HCT116 (cell line): ENCODE results near the gene FCHSD2. TPM values are rescaled to one million over a fixed set of nuclear protein-coding genes. Genes with fewer than 3 reads are reported as not detected.
"Not testable (repeated sequence)": the region's sequence is repeated elsewhere in the genome, so short reads cannot be mapped to it uniquely, and the experiment has no call there.

ENCODE experiments used
- ATAC-seq: fragments of 200-7000 bp; cut with Tn5 transposase; 2 replicates; pipeline ENCODE4 v1.9.1; 2020; ENCODE audit warnings: mild to moderate bottlenecking, moderate library complexity
- BruUV-seq: library from RNA; stranded (reverse); fragments of 400-500 nt; replicated peaks from 2 replicates; lab custom pipeline; 2021; lab: Mats Ljungman, UMichigan
- CTCF ChIA-PET: fragments of 300-600 bp; sonication (Branson Sonifier 250); formaldehyde crosslinking; loops from one replicate; lab custom pipeline; 2021; ENCODE audit warnings: antibody characterized with exemption; lab: Charles Lee
- POLR2A ChIA-PET: fragments of 300-600, 350-600 bp; sonication (Branson Sonifier 250); formaldehyde crosslinking; loops from one replicate; lab custom pipeline; 2021; ENCODE audit warnings: antibody characterized with exemption; lab: Charles Lee
- RAD21 ChIA-PET, 2 experiments: fragments of 300-600 bp; sonication (Branson Sonifier 250); formaldehyde crosslinking; loops; one replicate each; lab custom pipeline; 2023; ENCODE audit warnings: low total read pairs in 2 of 2; ENCODE audit not compliant: uncharacterized antibody in 2 of 2, unreplicated experiment in 2 of 2, low non-redundant PET in 1 of 2; lab: Charles Lee
- DNase-seq: peaks from one replicate; pipeline ENCODE4 v3.0.0-alpha.2; 2010; ENCODE audit warnings: low read depth, low spot score
- H2AFZ ChIP-seq: fragments of 200-600 bp; shearing (Covaris generic), sonication (generic); 2 replicates; pipeline ENCODE4 v1.6.1; 2017; ENCODE audit warnings: low read depth, mixed run types, mixed read lengths, antibody characterized with exemption, low read length; ENCODE audit not compliant: poor library complexity, severe bottlenecking
- H3K27ac ChIP-seq: 2 replicates; pipeline ENCODE4 v1.5.1; 2012; ENCODE audit warnings: low read depth, low read length
- H3K27me3 ChIP-seq: fragments of 200-600 bp; sonication (generic); 2 replicates; pipeline ENCODE4 v1.6.1; 2016; ENCODE audit warnings: mixed run types, low read length, mixed read lengths; ENCODE audit not compliant: insufficient read depth
- H3K36me3 ChIP-seq, 2 experiments: fragments of 200-500 bp in 1 of 2; fragments of 200-600 bp in 1 of 2; sonication (Bioruptor generic) in 1 of 2; sonication (generic) in 1 of 2; 2 replicates each; pipeline versions ENCODE4 v1.5.1 to v1.6.1; 2014 to 2016; ENCODE audit warnings: low read length in 2 of 2, inconsistent platforms in 1 of 2, mixed read lengths in 1 of 2, mixed run types in 1 of 2; ENCODE audit not compliant: insufficient read depth in 2 of 2, control insufficient read depth in 1 of 2
- H3K4me1 ChIP-seq, 2 experiments: fragments of 200-600 bp in 1 of 2; sonication (generic) in 1 of 2; 2 replicates each; pipeline versions ENCODE4 v1.5.1 to v1.6.1; 2012 to 2017; ENCODE audit warnings: low read length in 2 of 2, inconsistent platforms in 1 of 2, mild to moderate bottlenecking in 1 of 2, mixed read lengths in 1 of 2, mixed run types in 1 of 2, moderate library complexity in 1 of 2; ENCODE audit not compliant: insufficient read depth in 2 of 2, control insufficient read depth in 1 of 2
- H3K4me2 ChIP-seq: fragments of 200-600 bp; sonication (generic); 2 replicates; pipeline ENCODE4 v1.6.1; 2017; ENCODE audit warnings: mixed run types, low read length, mixed read lengths
- H3K4me3 ChIP-seq, 2 experiments: fragments of 200-600 bp in 1 of 2; sonication (generic) in 1 of 2; replicated peaks in 1 of 2; 2 replicates each; pipeline ENCODE4 v1.5.1; 2011 to 2016; ENCODE audit warnings: low read length in 2 of 2, control low read depth in 1 of 2, low read depth in 1 of 2, mild to moderate bottlenecking in 1 of 2, mixed read lengths in 1 of 2, mixed run types in 1 of 2
- H3K79me2 ChIP-seq: fragments of 200-600 bp; sonication (generic); 2 replicates; pipeline ENCODE4 v1.6.1; 2017; ENCODE audit warnings: mild to moderate bottlenecking, mixed run types, low read length, moderate library complexity, mixed read lengths; ENCODE audit not compliant: insufficient read depth
- H3K9ac ChIP-seq: fragments of 200-600 bp; sonication (generic); 2 replicates; pipeline ENCODE4 v1.6.1; 2016; ENCODE audit warnings: low read length, mixed read lengths
- H3K9me2 ChIP-seq: fragments of 200-600 bp; sonication (generic), shearing (Covaris generic); 2 replicates; pipeline ENCODE4 v1.6.1; 2017; ENCODE audit warnings: mixed run types, mild to moderate bottlenecking, moderate library complexity; ENCODE audit not compliant: insufficient read depth
- H3K9me3 ChIP-seq, 2 experiments: fragments of 200-500 bp in 1 of 2; fragments of 200-600 bp in 1 of 2; sonication (Bioruptor generic) in 1 of 2; sonication (generic) in 1 of 2; 2 replicates each; pipeline ENCODE4 v1.6.1; 2014 to 2017; ENCODE audit warnings: low read length in 2 of 2, mixed read lengths in 2 of 2, inconsistent platforms in 1 of 2, low read depth in 1 of 2, mild to moderate bottlenecking in 1 of 2, mixed run types in 1 of 2, moderate library complexity in 1 of 2; ENCODE audit not compliant: control insufficient read depth in 1 of 2, insufficient read depth in 1 of 2
- H4K20me1 ChIP-seq: fragments of 200-600 bp; sonication (generic), shearing (Covaris generic); 2 replicates; pipeline ENCODE4 v1.6.1; 2017; ENCODE audit warnings: mixed run types, mild to moderate bottlenecking, moderate library complexity; ENCODE audit not compliant: insufficient read depth
- ELF1 ChIP-seq: IDR thresholded peaks from 2 replicates; pipeline ENCODE4 v1.6.1; 2012; ENCODE audit warnings: low read depth, borderline replicate concordance
- FOSL1 ChIP-seq: IDR thresholded peaks from 2 replicates; pipeline ENCODE4 v1.6.1; 2012; ENCODE audit warnings: low read depth
- POLR2AphosphoS5 ChIP-seq: IDR thresholded peaks from 2 replicates; pipeline ENCODE4 v1.6.1; 2011; ENCODE audit warnings: mild to moderate bottlenecking, low read depth, low read length, moderate library complexity
- RAD21 ChIP-seq: IDR thresholded peaks from 2 replicates; pipeline ENCODE4 v1.6.1; 2012; ENCODE audit warnings: low read depth, mild to moderate bottlenecking
- ZNF274 ChIP-seq: fragments of 200-500 bp; sonication (Bioruptor generic); IDR thresholded peaks from 2 replicates; pipeline ENCODE4 v1.6.1; 2014; ENCODE audit warnings: mild to moderate bottlenecking, low read depth, low read length, inconsistent platforms
- intact Hi-C: fragments of 100-400 bp; cut with micrococcal nuclease; formaldehyde crosslinking; loops from 2 replicates; pipeline ENCODE4 v1.10.0; 2022
- total RNA-seq: library from RNA; stranded (reverse); gene quantifications from one replicate; pipeline ENCODE4 v1.2.1, GENCODE V29; 2021; ENCODE audit not compliant: unreplicated experiment
- TF ChIP-seq, protein P1 (sequence below): IDR thresholded peaks from 2 replicates; pipeline ENCODE4 v1.6.1; 2012; ENCODE audit warnings: low read depth
- TF ChIP-seq, protein P2 (sequence below): IDR thresholded peaks from 2 replicates; pipeline ENCODE4 v1.6.1; 2011; ENCODE audit warnings: mild to moderate bottlenecking, low read length, moderate library complexity; ENCODE audit not compliant: insufficient replicate concordance; ENCODE audit errors: extremely low read depth

FCHSD2 gene
- total RNA-seq, 1 experiment from 2014 or later, result 15.0 TPM

DNA sequence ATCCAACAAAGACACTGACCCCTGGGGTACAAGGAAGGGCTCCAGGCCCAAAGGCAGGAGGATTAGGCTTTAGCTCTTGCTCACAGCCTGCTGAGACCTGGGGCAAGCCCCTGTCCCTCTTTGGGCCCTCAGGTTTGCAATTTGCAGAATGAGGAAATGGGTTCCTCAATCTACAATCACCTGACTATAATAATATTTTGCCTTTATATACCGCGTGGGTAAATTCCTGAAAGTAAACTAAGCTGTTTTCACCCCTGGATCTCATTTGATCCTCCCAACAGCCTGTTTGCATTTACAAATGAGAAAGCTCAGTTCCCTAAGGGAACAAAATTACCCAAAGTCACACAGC is 349.1 kb downstream of the FCHSD2 start (continued):
- TF ChIP-seq, protein P1, sequence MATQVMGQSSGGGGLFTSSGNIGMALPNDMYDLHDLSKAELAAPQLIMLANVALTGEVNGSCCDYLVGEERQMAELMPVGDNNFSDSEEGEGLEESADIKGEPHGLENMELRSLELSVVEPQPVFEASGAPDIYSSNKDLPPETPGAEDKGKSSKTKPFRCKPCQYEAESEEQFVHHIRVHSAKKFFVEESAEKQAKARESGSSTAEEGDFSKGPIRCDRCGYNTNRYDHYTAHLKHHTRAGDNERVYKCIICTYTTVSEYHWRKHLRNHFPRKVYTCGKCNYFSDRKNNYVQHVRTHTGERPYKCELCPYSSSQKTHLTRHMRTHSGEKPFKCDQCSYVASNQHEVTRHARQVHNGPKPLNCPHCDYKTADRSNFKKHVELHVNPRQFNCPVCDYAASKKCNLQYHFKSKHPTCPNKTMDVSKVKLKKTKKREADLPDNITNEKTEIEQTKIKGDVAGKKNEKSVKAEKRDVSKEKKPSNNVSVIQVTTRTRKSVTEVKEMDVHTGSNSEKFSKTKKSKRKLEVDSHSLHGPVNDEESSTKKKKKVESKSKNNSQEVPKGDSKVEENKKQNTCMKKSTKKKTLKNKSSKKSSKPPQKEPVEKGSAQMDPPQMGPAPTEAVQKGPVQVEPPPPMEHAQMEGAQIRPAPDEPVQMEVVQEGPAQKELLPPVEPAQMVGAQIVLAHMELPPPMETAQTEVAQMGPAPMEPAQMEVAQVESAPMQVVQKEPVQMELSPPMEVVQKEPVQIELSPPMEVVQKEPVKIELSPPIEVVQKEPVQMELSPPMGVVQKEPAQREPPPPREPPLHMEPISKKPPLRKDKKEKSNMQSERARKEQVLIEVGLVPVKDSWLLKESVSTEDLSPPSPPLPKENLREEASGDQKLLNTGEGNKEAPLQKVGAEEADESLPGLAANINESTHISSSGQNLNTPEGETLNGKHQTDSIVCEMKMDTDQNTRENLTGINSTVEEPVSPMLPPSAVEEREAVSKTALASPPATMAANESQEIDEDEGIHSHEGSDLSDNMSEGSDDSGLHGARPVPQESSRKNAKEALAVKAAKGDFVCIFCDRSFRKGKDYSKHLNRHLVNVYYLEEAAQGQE, result no peak
- no peak for TF ChIP-seq ELF1

DNA sequence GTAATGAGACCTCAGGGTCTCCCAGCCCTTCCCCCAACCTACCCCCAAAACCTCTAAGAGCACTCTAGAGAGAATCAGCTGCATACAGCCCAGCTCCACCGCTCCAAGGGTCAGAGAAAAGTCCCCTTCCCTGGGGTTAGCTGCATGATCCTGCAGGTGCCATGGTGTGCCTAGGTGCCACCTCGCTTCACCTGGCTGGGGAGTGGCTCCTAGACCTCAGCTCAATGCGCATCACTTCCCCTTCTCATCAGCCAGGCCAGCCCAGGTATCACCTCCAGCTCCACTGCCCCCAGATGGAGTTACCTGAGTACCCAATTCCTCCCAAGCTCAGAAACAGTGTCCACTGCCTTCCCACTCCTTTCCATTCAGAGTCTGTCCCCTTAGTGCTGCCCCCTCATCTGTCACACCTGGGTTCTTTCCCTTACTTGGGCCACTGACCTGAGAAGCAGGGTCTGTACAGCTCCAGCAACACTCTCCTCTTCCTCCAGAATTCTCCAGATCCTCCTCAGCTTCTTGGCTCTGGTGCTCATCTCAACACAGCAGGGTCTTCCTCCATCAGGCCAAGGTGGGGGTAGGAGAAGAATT is 349.6 kb downstream of the FCHSD2 start:
- Histone ChIP-seq H3K27me3 (no peaks in the 10 kb centered on the region), H3K4me1 (peaks cover 19 to 51% of the 10 kb centered on the region in 2 experiments), H2AFZ (no peak overlapping the region), H4K20me1 (no peaks in the 10 kb centered on the region), H3K9me3 (no peaks in the 10 kb centered on the region), H3K27ac (no peak overlapping the region), H3K9ac (no peak overlapping the region), H3K9me2 (no peaks in the 10 kb centered on the region), H3K36me3 (no peaks in the 10 kb centered on the region), H3K79me2 (no peaks in the 10 kb centered on the region), H3K4me3 (no peak overlapping the region), H3K4me2 (no peak overlapping the region)
- ChIA-PET CTCF (interaction anchor here (0.9 to 2.9 kb wide), 4 partner anchors 10 to 322 kb away, joined by 3 to 26 read pairs (median 12); no protein-coding TSS in a partner anchor), POLR2A (interaction anchor here (0.9 to 2.1 kb wide), 2 partner anchors 10 to 21 kb away, joined by 3 to 10 read pairs; no protein-coding TSS in a partner anchor), RAD21 (interaction anchor here in 1 of 2 experiments (0.9 kb wide), 1 partner anchor 67 kb away, joined by 6 read pairs; no protein-coding TSS in a partner anchor)
- DNase-seq, result no peak
- ATAC-seq, result no peak
- intact Hi-C loops, result no loop called here
- TF ChIP-seq, protein P2, sequence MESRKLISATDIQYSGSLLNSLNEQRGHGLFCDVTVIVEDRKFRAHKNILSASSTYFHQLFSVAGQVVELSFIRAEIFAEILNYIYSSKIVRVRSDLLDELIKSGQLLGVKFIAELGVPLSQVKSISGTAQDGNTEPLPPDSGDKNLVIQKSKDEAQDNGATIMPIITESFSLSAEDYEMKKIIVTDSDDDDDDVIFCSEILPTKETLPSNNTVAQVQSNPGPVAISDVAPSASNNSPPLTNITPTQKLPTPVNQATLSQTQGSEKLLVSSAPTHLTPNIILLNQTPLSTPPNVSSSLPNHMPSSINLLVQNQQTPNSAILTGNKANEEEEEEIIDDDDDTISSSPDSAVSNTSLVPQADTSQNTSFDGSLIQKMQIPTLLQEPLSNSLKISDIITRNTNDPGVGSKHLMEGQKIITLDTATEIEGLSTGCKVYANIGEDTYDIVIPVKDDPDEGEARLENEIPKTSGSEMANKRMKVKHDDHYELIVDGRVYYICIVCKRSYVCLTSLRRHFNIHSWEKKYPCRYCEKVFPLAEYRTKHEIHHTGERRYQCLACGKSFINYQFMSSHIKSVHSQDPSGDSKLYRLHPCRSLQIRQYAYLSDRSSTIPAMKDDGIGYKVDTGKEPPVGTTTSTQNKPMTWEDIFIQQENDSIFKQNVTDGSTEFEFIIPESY, result no peak
- TF ChIP-seq FOSL1 (no peak), ZNF274 (no peak), RAD21 (no peak), POLR2AphosphoS5 (no peak)
- no TSS peak for BruUV-seq

DNA sequence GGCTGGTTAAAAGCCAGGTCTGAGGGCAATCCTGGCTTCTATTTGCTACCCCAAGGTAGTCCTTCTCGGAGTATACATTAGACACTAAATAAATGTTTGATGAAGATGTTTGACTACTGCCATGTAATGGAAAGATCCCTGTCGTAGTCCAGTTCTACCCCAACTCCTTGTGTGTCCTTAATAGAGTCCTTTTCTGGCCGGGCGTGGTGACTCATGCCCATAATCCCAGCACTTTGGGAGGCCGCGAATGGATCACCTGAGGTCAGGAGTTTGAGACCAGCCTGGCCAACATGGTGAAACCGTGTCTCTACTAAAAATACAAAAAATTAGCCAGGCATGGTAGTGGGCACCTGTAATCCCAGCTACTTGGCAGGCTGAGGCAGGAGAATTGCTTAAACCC is 350.9 kb downstream of the FCHSD2 start:
- H3K4me1 ChIP-seq, result peaks cover 19 to 57% of the 10 kb centered on the region in 2 experiments
- H3K79me2 ChIP-seq, H3K27ac ChIP-seq, H3K27me3 ChIP-seq, H3K9me3 ChIP-seq, BruUV-seq, ATAC-seq, intact Hi-C loops, H3K4me2 ChIP-seq, RAD21 ChIA-PET, H4K20me1 ChIP-seq, H3K9me2 ChIP-seq, H2AFZ ChIP-seq, H3K9ac ChIP-seq, DNase-seq, POLR2A ChIA-PET, H3K36me3 ChIP-seq, H3K4me3 ChIP-seq: not testable (repeated sequence)
- CTCF ChIA-PET, result interaction anchor here (0.7 kb wide), 1 partner anchor 12 kb away, joined by 3 read pairs; no protein-coding TSS in a partner anchor
